ENCODE measurements around the gene KIR3DL3.

GRCh38 chr19:54725321-54725720 is 1.1 kb downstream of the KIR3DL3 start:
- TF ChIP-seq CTCF (IDR thresholded peaks at IDR 0.05) (no peak), POLR2A (IDR thresholded peaks at IDR 0.05) (no peak), POLR2AphosphoS5 (IDR thresholded peaks at IDR 0.05) (no peak), EP300 (IDR thresholded peaks at IDR 0.05; ENCODE audit: low read depth) (no peak)

Measured in transverse colon (tissue), 4 donors.